Occipital lobe (tissue), 2 donors: ENCODE measurements around the gene ADCY4. TPM values are rescaled to one million over a fixed set of nuclear protein-coding genes. Genes with fewer than 3 reads are reported as not detected.
"Not testable (repeated sequence)": the region's sequence is repeated elsewhere in the genome, so short reads cannot be mapped to it uniquely, and the experiment has no call there.

ENCODE experiments used
- DNase-seq: peaks from one replicate; lab custom pipeline; 2025; lab: John Stamatoyannopoulos, UW
- total RNA-seq: library from RNA; depleted of rRNA; stranded (reverse); fragments of >200 nt; gene quantifications from one replicate; pipeline ENCODE4 v1.2.3, GENCODE V29; 2014

Gene ADCY4
- total RNA-seq, 1 donor from 2014 or later: 1.4 TPM

GRCh38 chr14:24366721-24367513, 32.0 kb upstream of the ADCY4 start:
- DNase-seq: no peak

DNA sequence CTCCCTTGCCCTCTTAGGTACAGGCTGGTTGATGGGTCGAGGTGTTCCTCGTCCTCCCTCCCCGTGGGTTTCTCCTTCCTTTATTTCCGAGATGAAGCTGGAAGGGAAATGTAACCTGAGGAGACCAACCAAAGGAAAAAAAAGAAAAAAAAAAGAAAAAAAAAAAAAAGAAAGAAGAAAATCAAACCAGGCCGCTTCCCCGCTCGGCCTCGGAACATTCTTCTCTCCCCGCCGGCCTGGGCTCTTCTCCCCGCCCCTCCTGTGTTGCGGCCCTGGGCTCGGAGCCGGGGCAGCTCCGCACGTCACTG, 31.5 kb upstream of the ADCY4 start:
- no peak for DNase-seq

DNA sequence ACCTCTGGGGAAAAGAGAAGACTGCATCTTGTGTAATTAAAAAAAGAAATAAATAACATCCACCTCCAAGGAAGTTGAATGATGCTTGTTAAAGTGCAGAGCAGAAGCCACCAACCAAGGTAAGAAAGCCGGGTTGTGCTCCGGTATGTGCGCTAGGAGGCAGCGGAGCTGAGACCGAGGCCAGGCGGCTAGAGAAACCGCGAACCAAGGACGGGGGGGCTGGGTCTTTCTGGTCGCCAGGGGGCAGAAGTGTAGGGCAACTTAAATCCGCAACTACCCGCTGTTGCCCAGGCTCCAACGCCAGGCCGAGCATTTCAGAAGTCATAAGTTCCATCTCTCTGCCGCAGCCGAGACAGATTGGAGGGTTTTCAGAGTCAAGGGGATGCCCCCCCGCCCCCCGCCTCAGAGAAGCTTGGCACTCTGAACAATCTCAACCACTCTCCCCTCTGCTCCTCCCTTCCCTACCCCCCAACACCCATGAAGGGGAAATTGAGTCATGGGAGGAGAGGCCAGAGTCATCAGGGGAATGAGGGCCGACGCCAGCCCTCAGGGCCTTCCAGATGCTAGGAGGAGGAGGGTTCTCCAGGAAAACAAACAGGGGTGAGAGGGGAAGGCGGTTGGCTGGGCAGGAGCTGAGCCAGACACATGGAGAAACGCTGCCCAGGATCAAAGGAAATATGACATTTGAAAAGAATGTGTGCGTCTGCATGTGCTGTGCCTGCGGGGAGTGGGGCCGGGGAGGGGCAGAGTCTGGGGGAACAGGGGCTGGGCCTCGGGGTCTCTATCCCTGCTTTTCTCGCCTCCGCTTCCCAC, 30.9 kb upstream of the ADCY4 start:
- no peak for DNase-seq

GRCh38 chr14:24364841-24365240, 30.0 kb upstream of the ADCY4 start:
- DNase-seq: no peak

- no peak for DNase-seq
These were observed 28.5 kb upstream of the ADCY4 start for GRCh38 chr14:24363401-24363800.

DNA sequence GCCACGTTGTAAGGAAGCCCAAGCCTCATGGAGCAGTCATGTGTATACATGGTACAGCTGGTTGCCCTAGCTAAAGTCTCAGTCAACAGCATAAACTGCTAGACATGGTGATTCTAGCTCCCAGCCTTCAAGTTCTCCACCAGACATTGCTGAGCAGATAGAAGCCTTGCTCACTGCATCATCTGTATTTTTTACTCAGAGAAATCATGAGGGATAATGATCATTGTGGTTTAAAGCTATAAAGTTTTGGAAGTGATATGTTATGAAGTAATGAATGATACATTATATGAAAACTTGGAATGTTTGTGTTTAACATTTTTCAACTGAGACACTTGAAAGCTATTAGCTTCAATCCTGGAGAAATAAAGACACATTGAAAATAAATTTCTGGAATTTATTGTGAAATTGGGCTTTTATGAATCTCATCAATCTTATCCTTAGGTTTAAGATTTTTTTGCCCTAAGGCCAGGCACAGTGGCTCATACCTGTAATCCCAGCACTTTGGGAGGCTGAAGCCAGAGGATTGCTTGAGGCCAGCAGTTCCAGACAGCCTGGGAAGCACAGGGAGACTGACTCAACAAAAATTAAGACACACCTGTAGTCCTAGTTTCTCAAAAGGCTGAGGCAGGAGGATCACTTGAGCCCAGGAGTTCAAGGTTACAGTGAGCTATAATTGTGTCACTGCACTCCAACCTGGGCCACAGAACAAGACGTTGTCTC, 27.5 kb upstream of the ADCY4 start:
- DNase-seq: no peak

GRCh38 chr14:24361326-24361725, 26.5 kb upstream of the ADCY4 start:
- no peak for DNase-seq

DNA sequence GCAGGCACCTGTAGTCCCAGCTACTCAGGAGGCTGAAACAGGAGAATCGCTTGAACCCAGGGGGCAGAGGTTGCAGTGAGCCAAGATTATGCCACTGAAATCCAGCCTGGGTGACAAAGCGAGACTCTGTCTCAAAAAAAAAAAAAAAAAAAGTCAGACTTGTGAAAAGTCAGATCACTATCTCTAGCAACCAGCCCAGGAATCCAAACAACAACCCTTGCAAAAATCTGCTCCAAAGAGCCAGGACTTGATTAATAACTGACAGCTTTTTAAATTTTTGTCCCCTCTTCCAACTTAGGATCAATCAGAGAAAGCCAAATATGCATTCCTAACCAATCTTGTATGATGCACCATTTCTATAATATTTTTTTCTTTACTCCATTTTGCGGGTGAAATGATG, 25.4 kb upstream of the ADCY4 start:
- no peak for DNase-seq

DNA sequence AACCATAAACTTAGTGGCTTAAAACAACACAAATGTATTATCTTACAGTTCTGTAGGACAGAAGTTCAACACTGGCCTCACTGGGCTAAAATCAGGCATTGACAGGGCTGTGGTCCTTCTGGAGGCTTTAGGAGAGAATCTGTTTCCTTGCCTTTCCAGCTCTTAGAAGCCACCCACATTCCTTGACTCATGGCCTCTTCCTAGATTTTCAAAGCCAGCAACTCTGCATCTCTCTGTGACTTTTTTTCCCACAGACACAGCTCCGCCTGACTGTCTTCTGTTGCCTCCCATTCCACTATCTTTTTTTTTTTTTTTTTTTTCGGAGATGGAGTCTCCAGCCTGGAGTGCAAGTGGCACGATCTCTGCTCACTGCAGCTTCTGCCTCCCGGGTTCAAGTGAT, 21.3 kb upstream of the ADCY4 start:
- no peak for DNase-seq

GRCh38 chr14:24355009-24355408, 20.1 kb upstream of the ADCY4 start:
- DNase-seq: no peak

- not testable (repeated sequence) for DNase-seq
These were observed 19.6 kb upstream of the ADCY4 start for GRCh38 chr14:24354482-24354825.

DNA sequence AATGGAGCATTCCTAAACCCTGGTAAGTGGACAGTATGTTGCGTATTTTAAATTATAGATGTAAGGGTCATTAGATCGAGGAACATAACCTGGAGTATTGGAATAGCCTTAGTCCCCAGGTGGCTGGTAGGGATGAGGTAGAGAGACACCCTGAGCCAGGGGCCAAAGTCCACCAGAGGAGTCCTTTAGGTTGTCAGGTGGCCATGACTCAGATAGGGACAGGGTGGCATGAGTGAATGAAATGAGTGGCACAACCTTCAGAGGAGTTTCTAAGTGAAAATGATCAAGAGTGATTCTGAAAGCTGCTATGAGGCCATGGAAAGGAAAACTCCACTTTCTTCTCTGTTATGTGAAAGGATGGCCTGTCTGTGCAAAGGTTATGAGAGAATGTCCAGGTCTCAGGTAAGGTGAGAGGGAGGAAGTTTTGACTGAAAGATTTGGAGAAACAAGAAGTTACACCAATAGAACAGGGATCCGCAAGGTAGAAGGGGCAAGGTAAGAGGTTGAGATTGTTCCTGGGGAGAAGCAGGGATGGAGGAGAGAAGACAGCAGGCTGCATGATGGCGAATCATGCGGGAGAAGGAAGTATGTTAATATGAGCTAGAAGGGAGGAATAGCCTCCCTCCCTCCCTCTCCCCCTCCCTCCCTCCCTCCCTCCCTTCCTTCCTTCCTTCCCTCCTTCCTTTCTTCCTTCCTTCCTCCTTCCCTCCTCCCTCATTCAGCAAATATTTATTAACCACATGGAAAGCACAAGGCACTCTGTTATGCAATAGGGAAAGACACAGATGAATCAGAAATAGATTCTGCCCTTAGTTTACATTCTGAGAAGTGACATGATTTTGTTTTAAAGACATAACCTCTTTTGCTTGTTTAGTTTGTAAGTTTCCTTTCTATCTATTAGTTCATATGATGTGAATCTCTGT, 18.9 kb upstream of the ADCY4 start:
- DNase-seq: no peak

- no peak for DNase-seq
These were observed 16.6 kb upstream of the ADCY4 start for GRCh38 chr14:24351517-24351916.

GRCh38 chr14:24349742-24350141, 14.9 kb upstream of the ADCY4 start:
- no peak for DNase-seq

DNA sequence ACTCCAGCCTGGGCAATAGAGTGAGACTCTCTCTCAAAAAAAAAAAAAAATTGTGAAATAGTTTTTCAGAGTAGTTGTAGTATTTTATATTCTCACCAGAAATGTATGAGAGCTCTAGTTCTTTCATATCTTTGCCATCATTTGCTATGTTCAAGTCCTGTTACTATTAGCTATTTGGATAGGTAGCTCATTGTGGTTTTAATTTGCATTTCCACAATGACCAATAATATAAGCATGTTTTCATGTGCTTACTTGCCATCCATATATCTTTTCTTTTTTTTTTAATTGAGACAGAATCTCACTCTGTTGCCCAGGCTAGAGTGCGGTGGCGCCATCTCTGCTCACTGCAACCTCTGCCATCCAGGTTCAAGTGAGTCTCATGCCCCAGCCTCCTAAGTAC, 13.3 kb upstream of the ADCY4 start:
- no peak for DNase-seq

DNA sequence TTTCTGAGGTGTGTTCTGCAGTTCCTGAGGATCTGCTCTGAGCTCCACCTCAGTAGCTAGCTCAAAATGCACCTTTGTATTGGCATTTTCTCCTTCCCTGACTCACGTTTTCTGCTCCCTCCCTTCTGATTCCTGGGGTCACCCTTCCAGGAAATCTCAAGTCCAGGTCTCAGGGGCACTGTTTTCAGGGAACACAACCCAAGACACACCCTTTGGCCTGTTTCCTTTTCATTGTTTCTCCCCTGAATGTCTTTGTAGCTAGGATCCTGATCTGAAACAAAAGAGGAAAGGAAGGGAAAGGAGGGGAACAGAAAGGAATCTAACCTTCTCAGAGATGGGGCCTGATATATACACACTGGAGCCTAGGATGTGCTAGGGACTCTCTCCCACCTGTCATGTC, 12.3 kb upstream of the ADCY4 start:
- no peak for DNase-seq

DNA sequence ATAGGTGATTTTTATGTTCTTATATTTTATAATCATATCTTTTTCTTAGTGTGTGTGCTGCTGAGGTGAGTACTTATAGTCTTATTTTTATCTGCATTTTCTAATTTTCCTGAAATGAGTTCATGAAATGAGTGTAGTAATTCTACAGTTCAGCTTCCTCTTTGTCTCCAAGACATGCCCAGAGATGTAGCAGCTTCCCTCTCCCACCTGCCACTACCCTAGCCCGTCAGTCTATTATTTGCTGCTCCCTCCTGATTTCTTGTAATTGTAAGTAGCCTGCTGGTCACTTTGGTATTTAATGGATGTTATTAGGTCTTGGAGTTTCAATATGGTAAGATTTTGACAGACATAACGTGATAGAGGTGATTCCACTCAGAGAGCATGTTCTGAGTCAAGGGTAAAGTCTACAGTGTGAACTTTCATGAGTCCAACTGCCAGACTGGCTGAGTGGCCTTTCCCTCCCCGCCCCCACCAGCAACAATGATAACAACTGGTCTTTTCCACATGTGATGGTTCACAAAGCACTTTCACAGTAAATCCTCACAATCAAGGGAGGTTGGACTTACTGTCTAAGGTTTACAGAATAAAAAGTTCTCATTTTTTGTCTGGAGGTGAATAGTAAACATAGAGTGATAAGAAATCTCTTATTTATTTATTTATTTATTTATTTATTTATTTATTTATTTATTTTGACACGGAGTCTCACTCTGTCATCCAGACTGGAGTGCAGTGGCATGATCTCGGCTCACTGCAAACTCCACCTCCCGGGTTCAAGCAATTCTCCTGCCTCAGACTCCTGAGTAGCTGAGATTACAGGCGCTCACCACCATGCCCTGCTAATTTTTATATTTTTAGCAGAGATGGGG, 9.2 kb upstream of the ADCY4 start:
- DNase-seq: no peak

DNA sequence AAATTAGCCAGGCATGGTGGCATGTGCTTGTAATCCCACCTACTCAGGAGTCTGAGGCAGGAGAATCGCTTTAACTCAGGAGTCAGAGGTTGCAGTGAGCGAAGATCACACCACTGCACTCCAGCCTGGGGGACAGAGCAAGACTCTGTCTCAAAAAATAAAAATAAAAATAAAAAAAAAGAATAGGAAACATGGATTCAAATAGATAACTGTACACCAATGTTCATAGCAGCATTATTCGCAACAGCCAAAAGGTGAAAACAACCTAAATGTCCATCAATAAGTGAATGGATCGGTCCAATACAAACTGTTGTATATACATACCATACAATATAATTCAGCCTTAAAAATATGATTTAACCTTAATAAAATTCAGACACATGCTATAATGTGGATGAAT, 8.0 kb upstream of the ADCY4 start:
- DNase-seq: no peak

- DNase-seq: no peak
These were observed 5.7 kb upstream of the ADCY4 start for GRCh38 chr14:24340606-24341005.
